ENCODE data around the gene NELFCD.
"Not testable (repeated sequence)": the region's sequence is repeated elsewhere in the genome, so short reads cannot be mapped to it uniquely, and the experiment has no call there.

The NELFCD gene

DNA sequence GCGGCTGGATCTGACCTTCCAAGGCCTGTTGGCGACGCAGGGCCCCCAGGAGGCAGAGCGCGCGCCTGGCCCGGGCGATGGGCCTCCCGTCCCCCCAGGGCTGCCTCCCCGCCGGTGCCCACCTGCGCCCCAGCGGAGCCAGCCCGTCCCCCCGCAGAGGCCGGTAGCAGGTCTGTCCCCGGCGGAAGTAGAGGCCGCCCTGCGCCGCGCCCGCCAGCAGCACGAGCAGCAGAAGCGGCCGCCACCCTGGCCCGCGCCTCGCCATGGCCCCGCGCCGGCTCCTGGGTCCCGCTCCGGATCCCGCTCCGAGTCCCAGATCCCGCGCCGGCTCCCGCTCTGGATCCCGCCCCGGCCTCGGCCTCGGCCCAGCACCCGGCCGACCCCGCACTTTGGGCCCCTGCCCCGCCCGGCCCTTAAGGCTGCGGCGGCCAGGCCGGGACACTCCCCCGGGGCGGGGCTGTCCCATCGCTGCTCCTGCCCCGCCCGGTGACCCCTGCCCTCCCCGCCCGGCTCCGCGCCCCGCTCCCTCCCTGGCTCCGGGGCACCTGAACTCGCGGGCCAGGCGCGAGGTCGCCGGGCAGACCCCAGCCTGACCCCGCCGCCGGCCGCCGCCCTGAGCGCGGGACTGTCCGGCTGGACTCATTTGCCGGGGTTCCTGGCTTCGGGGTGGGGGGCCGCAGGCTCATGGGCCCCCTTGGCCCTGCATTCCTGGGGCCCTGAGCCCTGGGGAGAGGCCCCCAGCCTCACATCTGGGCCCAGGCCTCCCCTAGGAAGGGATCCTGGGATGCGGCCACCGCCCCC is 26.0 kb downstream of the NELFCD start, which contains the start of gene CTSZ:
Gene CTSZ (minus strand): TSS at position 391 of the 801 bp plus-strand sequence. CDS start 126 bp downstream, at position 265.
- no peaks in the 10 kb centered on the region for H3K9me3 ChIP-seq (ENCODE audit: control insufficient read depth, low read depth, low read length)
- H3K9ac ChIP-seq (ENCODE audit: low read length) = peak within 1 kb of the TSS; percentile 8
- H3K27me3 ChIP-seq (ENCODE audit: control insufficient read depth, insufficient read depth, low read length) = peaks cover 13% of the 10 kb centered on the region
- H3K36me3 ChIP-seq (ENCODE audit: control insufficient read depth, low read depth, low read length) = no peaks in the 10 kb centered on the region
- H3K4me1 ChIP-seq (ENCODE audit: control insufficient read depth, low read depth, low read length) = peaks cover 4% of the 10 kb centered on the region
- no peak within 1 kb of the TSS for H3K27ac ChIP-seq (ENCODE audit: low read length)
- H3K4me3 ChIP-seq (ENCODE audit: low read length) = peak within 1 kb of the TSS; percentile 38

DNA sequence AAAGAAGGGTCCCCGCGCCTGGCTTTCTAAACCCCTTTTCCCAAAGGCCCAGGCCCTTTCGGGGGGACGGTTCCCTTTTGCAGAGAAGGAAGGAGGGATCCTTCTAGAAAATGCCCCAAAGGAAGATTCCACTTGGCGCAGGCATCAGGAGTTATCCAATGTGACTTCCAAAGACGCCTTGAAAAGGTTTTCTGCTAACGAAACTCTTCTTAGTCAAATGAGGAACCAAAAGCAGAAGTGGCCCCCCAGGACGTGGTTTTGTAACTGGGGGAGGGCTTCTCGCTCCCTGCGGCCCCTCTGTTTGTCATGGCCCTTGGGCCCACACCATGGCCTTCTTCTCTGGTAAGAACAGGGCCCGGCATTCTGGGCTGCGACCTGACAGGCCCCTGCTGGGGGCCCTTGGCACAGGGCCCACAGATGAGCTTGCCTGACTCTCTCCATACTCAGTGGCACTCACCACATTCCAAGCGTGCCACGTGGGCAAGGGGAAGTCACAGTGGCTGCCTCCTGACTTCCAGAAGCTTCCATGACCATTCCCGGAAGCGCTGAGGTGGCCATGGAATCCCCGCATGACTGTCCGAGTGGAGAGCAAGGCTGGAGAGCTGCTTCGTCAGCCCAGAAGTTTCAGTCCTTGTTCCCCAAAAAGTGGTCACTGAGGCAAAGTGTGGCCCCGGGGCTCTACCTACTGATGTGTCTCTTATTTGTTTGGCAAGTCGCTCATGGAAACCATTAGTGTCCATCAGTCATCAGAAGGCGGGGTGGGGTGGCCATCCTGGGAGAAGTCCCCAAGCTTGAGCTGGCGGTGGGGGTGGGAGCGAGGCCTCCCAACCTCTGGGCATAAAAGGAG is 26.8 kb downstream of the NELFCD start:
- Histone ChIP-seq H3K36me3 (ENCODE audit: control insufficient read depth, low read depth, low read length) (no peaks in the 10 kb centered on the region), H3K9me3 (ENCODE audit: control insufficient read depth, low read depth, low read length) (no peaks in the 10 kb centered on the region), H3K27ac (ENCODE audit: low read length) (no peak overlapping the region), H3K4me3 (ENCODE audit: low read length) (peak overlapping the region; percentile 38), H3K9ac (ENCODE audit: low read length) (no peak overlapping the region), H3K27me3 (ENCODE audit: control insufficient read depth, insufficient read depth, low read length) (peaks cover 13% of the 10 kb centered on the region), H3K4me1 (ENCODE audit: control insufficient read depth, low read depth, low read length) (peaks cover 4% of the 10 kb centered on the region)

- no peak overlapping the region for H3K27ac ChIP-seq (ENCODE audit: low read length)
- no peak overlapping the region for H3K9ac ChIP-seq (ENCODE audit: low read length)
- H3K4me1 ChIP-seq (ENCODE audit: control insufficient read depth, low read depth, low read length) = peaks cover 4% of the 10 kb centered on the region
- peaks cover 13% of the 10 kb centered on the region for H3K27me3 ChIP-seq (ENCODE audit: control insufficient read depth, insufficient read depth, low read length)
- H3K9me3 ChIP-seq (ENCODE audit: control insufficient read depth, low read depth, low read length) = no peaks in the 10 kb centered on the region
- no peak overlapping the region for H3K4me3 ChIP-seq (ENCODE audit: low read length)
- no peaks in the 10 kb centered on the region for H3K36me3 ChIP-seq (ENCODE audit: control insufficient read depth, low read depth, low read length)
These were observed 27.8 kb downstream of the NELFCD start for GRCh38 chr20:59008715-59009336.

- Histone ChIP-seq H3K9ac (ENCODE audit: low read length) (no peak overlapping the region), H3K9me3 (ENCODE audit: control insufficient read depth, low read depth, low read length) (no peaks in the 10 kb centered on the region), H3K27ac (ENCODE audit: low read length) (no peak overlapping the region), H3K27me3 (ENCODE audit: control insufficient read depth, insufficient read depth, low read length) (peaks cover 13% of the 10 kb centered on the region), H3K4me1 (ENCODE audit: control insufficient read depth, low read depth, low read length) (peaks cover 4% of the 10 kb centered on the region), H3K4me3 (ENCODE audit: low read length) (no peak overlapping the region), H3K36me3 (ENCODE audit: control insufficient read depth, low read depth, low read length) (no peaks in the 10 kb centered on the region)
These were observed 29.4 kb downstream of the NELFCD start for GRCh38 chr20:59010321-59010994.

GRCh38 chr20:59010995-59011873 is 30.2 kb downstream of the NELFCD start:
- Histone ChIP-seq H3K9me3 (ENCODE audit: control insufficient read depth, low read depth, low read length) (no peaks in the 10 kb centered on the region), H3K27me3 (ENCODE audit: control insufficient read depth, insufficient read depth, low read length) (peaks cover 13% of the 10 kb centered on the region), H3K27ac (ENCODE audit: low read length) (no peak overlapping the region), H3K36me3 (ENCODE audit: control insufficient read depth, low read depth, low read length) (no peaks in the 10 kb centered on the region), H3K4me3 (ENCODE audit: low read length) (no peak overlapping the region), H3K9ac (ENCODE audit: low read length) (no peak overlapping the region), H3K4me1 (ENCODE audit: control insufficient read depth, low read depth, low read length) (peaks cover 4% of the 10 kb centered on the region)

DNA sequence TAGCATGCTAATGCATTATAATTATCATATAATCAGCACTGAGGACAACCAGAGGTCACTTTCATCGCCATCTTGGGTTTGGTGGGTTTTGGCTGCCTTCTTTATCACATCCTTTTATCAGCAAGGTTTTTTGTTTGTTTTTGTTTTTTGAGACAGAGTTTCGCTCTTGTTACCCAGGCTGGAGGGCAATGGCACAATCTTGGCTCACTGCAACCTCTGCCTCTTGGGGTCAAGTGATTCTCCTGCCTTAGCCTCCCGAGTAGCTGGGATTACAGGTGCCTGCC is 30.8 kb downstream of the NELFCD start:
- peaks cover 13% of the 10 kb centered on the region for H3K27me3 ChIP-seq (ENCODE audit: control insufficient read depth, insufficient read depth, low read length)
- not testable (repeated sequence) for H3K27ac ChIP-seq (ENCODE audit: low read length); H3K4me3 ChIP-seq (ENCODE audit: low read length); H3K36me3 ChIP-seq (ENCODE audit: control insufficient read depth, low read depth, low read length); H3K4me1 ChIP-seq (ENCODE audit: control insufficient read depth, low read depth, low read length); H3K9ac ChIP-seq (ENCODE audit: low read length); H3K9me3 ChIP-seq (ENCODE audit: control insufficient read depth, low read depth, low read length)

- no peak overlapping the region for H3K9ac ChIP-seq (ENCODE audit: low read length)
- H3K27ac ChIP-seq (ENCODE audit: low read length) = no peak overlapping the region
- peaks cover 4% of the 10 kb centered on the region for H3K27me3 ChIP-seq (ENCODE audit: control insufficient read depth, insufficient read depth, low read length)
- no peaks in the 10 kb centered on the region for H3K9me3 ChIP-seq (ENCODE audit: control insufficient read depth, low read depth, low read length)
- peaks cover 4% of the 10 kb centered on the region for H3K4me1 ChIP-seq (ENCODE audit: control insufficient read depth, low read depth, low read length)
- no peak overlapping the region for H3K4me3 ChIP-seq (ENCODE audit: low read length)
- H3K36me3 ChIP-seq (ENCODE audit: control insufficient read depth, low read depth, low read length) = no peaks in the 10 kb centered on the region
These were observed 32.2 kb downstream of the NELFCD start for GRCh38 chr20:59013031-59013951.

GRCh38 chr20:59013959-59014608 is 33.0 kb downstream of the NELFCD start:
- H3K9ac ChIP-seq (ENCODE audit: low read length) = no peak overlapping the region
- peaks cover 4% of the 10 kb centered on the region for H3K4me1 ChIP-seq (ENCODE audit: control insufficient read depth, low read depth, low read length)
- no peaks in the 10 kb centered on the region for H3K9me3 ChIP-seq (ENCODE audit: control insufficient read depth, low read depth, low read length)
- no peak overlapping the region for H3K27ac ChIP-seq (ENCODE audit: low read length)
- H3K36me3 ChIP-seq (ENCODE audit: control insufficient read depth, low read depth, low read length) = no peaks in the 10 kb centered on the region
- H3K27me3 ChIP-seq (ENCODE audit: control insufficient read depth, insufficient read depth, low read length) = no peaks in the 10 kb centered on the region
- no peak overlapping the region for H3K4me3 ChIP-seq (ENCODE audit: low read length)

- Histone ChIP-seq H3K27me3 (ENCODE audit: control insufficient read depth, insufficient read depth, low read length) (no peaks in the 10 kb centered on the region), H3K9ac (ENCODE audit: low read length) (no peak overlapping the region), H3K4me3 (ENCODE audit: low read length) (no peak overlapping the region), H3K9me3 (ENCODE audit: control insufficient read depth, low read depth, low read length) (no peaks in the 10 kb centered on the region), H3K36me3 (ENCODE audit: control insufficient read depth, low read depth, low read length) (no peaks in the 10 kb centered on the region), H3K27ac (ENCODE audit: low read length) (no peak overlapping the region), H3K4me1 (ENCODE audit: control insufficient read depth, low read depth, low read length) (peaks cover 4% of the 10 kb centered on the region)
These were observed 33.8 kb downstream of the NELFCD start for GRCh38 chr20:59014680-59015389.

Measured in iPS-18a (cell line).